ENCODE data around the gene CPSF3.
"Not testable (repeated sequence)": the region's sequence is repeated elsewhere in the genome, so short reads cannot be mapped to it uniquely, and the experiment has no call there.

The CPSF3 gene

GRCh38 chr2:9472511-9472910 is 49.1 kb downstream of the CPSF3 start:
- no peak for DNase-seq

- DNase-seq, result peak in 2 of 4 experiments; percentile 3 to 36
These were observed 50.0 kb downstream of the CPSF3 start for GRCh38 chr2:9473308-9473984.

- DNase-seq, result peak; percentile 31 to 60 (median 41)
These were observed 50.5 kb downstream of the CPSF3 start for GRCh38 chr2:9473985-9474360.

GRCh38 chr2:9474361-9475057 is 51.1 kb downstream of the CPSF3 start, which contains the start of gene IAH1:
TSS of gene IAH1 (plus strand) at chr2:9474551. CDS start at chr2:9474567, 16 bp downstream.
- peak; percentile 45 to 70 (median 60) for DNase-seq

- DNase-seq, result no peak
These were observed 54.5 kb downstream of the CPSF3 start for GRCh38 chr2:9477914-9478313.

- DNase-seq, result no peak
These were observed 55.1 kb downstream of the CPSF3 start for GRCh38 chr2:9478526-9478925.

- DNase-seq, result no peak
These were observed 56.7 kb downstream of the CPSF3 start for GRCh38 chr2:9480157-9480556.

GRCh38 chr2:9483107-9483506 is 59.7 kb downstream of the CPSF3 start:
- DNase-seq, result no peak

GRCh38 chr2:9484533-9484932 is 61.1 kb downstream of the CPSF3 start:
- DNase-seq, result no peak

- DNase-seq, result no peak
These were observed 65.4 kb downstream of the CPSF3 start for GRCh38 chr2:9488583-9489547.

GRCh38 chr2:9490789-9491188 is 67.3 kb downstream of the CPSF3 start:
- DNase-seq, result no peak

- DNase-seq, result no peak
These were observed 69.5 kb downstream of the CPSF3 start for GRCh38 chr2:9492927-9493326.

- no peak for DNase-seq
These were observed 70.0 kb downstream of the CPSF3 start for GRCh38 chr2:9493478-9493877.

GRCh38 chr2:9494081-9494480 is 70.6 kb downstream of the CPSF3 start:
- DNase-seq, result no peak

- DNase-seq, result no peak
These were observed 73.6 kb downstream of the CPSF3 start for GRCh38 chr2:9497017-9497416.

GRCh38 chr2:9498210-9498609 is 74.8 kb downstream of the CPSF3 start:
- DNase-seq, result no peak

- DNase-seq, result no peak
These were observed 85.5 kb downstream of the CPSF3 start for GRCh38 chr2:9508931-9509330.

GRCh38 chr2:9513946-9514345 is 90.5 kb downstream of the CPSF3 start:
- not testable (repeated sequence) for DNase-seq

- no peak for DNase-seq
These were observed 93.8 kb downstream of the CPSF3 start for GRCh38 chr2:9517118-9517782.

- DNase-seq, result no peak
These were observed 94.7 kb downstream of the CPSF3 start for GRCh38 chr2:9518163-9518562.

- no peak for DNase-seq
These were observed 95.3 kb downstream of the CPSF3 start for GRCh38 chr2:9518780-9519179.

GRCh38 chr2:9519250-9519649 is 95.8 kb downstream of the CPSF3 start:
- no peak for DNase-seq

All from activated CD4-positive, CD25-positive, alpha-beta regulatory T cell (primary cell).